Pancreas (tissue), 10 donors: ENCODE measurements around the gene GPR146. TPM values are rescaled to one million over a fixed set of nuclear protein-coding genes. Genes with fewer than 3 reads are reported as not detected.

Experiments
- ATAC-seq, 4 donors: fragments of 200-7000 bp; cut with Tn5 transposase; one replicate each; pipeline versions ENCODE4 v1.8.0 to v1.9.1; 2020; ENCODE audit warnings: mild to moderate bottlenecking in 4 of 4, moderate library complexity in 4 of 4
- DNase-seq, 6 donors: peaks; one replicate each; pipeline ENCODE4 v3.0.0-alpha.2; 2020
- FAIRE-seq: peaks from 2 replicates; lab custom pipeline; 2012; peaks lifted over from hg19 to GRCh38; lab: Jason Lieb, UNC
- H3K27ac ChIP-seq, 4 donors: fragments of 200-600 bp; sonication (generic); 1 replicate in 3 of 4; 2 replicates in 1 of 4; pipeline versions ENCODE4 v1.5.0 to v1.8.0; 2020
- H3K27me3 ChIP-seq, 4 donors: fragments of 200-600 bp; one replicate each; pipeline ENCODE4 v1.8.0; 2021
- H3K36me3 ChIP-seq, 3 donors: fragments of 200-600 bp; sonication (generic) in 1 of 3; one replicate each; pipeline versions ENCODE4 v1.5.0 to v1.8.0; 2020 to 2021
- H3K4me1 ChIP-seq, 3 donors: fragments of 200-600 bp; one replicate each; pipeline ENCODE4 v1.8.0; 2021
- H3K4me3 ChIP-seq, 4 donors: fragments of 200-600 bp; sonication (generic) in 2 of 4; one replicate each; pipeline versions ENCODE4 v1.5.0 to v1.8.0; 2020 to 2021
- H3K9me3 ChIP-seq, 4 donors: fragments of 200-600 bp; one replicate each; pipeline ENCODE4 v1.8.0; 2021
- CTCF ChIP-seq, 4 donors: fragments of 200-600 bp; sonication (generic) in 3 of 4; IDR thresholded peaks; one replicate each; pipeline versions ENCODE4 v1.5.0 to v1.8.0; 2021; ENCODE audit warnings: antibody characterized with exemption in 4 of 4
- WGBS, 2 donors: extraction: QIAGEN DNeasy Blood & Tissue Kit; methylation state at CpG; one replicate each; pipeline ENCODE4 v1.1.7; 2013; 5-methylcytosine and 5-hydroxymethylcytosine counted together
- intact Hi-C, 3 donors: fragments of 100-400 bp; cut with DNase I; formaldehyde crosslinking; loops; one replicate each; pipeline versions ENCODE4 v1.11.1 to v1.14.2; 2022
- microRNA-seq, 2 donors: library from miRNA; unstranded; fragments of <30 nt; microRNA quantifications; one replicate each; pipeline versions ENCODE4 to v1.1.0, GENCODE V29; 2019 to 2020
- polyA plus RNA-seq, 2 donors: library from polyadenylated mRNA; stranded (reverse); fragments of 200-250 nt; gene quantifications; one replicate each; pipeline ENCODE4 v1.2.3, GENCODE V29; 2013
- total RNA-seq, 6 donors: library from RNA; stranded (reverse); fragmentation: NEBNext Ultra II Directional in 4 of 6; extraction: Animal tissue kit (Norgen Biotek cat#: 25700) in 4 of 6; gene quantifications; one replicate each; pipeline versions ENCODE4 v1.2.1 to v1.2.4, GENCODE V29; 2021 to 2023
- donor health status: healthy with polysubstance abuse.
- donor health status: DM: no; HTN: no; CAD: no; lungs with moderate emphysema.
- donor health status: DM: no; HTN: no; CAD: no.
- donor health status: control.
- donor health status: control.
- donor health status: Bipolar disorder and iron deficiency.
- donor health status: DM: yes; HTN: yes; CAD: no.
- donor health status: DM: no; HTN: no; CAD: no.
- donor health status: DM: no; HTN: no; CAD: no.
- donor health status: DM: yes; HTN: yes; CAD: no.

Gene GPR146
- total and polyA plus RNA-seq, 8 donors: 3.4 to 6.5 (median 4.1) TPM

GRCh38 chr7:1108264-1108920, 64.0 kb downstream of the GPR146 start:
- TF ChIP-seq CTCF (IDR thresholded peaks at IDR 0.05): no peak
- H3K36me3 ChIP-seq: no peaks in the 10 kb centered on the region
- no peaks in the 10 kb centered on the region for H3K9me3 ChIP-seq
- no peaks in the 10 kb centered on the region for H3K27me3 ChIP-seq
- 91 to 96% methylated on average over 29 to 30 of the region's 30 CpGs for WGBS, 2 donors
- H3K27ac ChIP-seq: no peak overlapping the region
- peaks cover 0 to 2% (median 0%) of the 10 kb centered on the region in 3 donors for H3K4me1 ChIP-seq
- FAIRE-seq (no peak), ATAC-seq (no peak), DNase-seq (peak in 2 of 6 donors; percentile 48)
- intact Hi-C loops: no loop called here
- no peak overlapping the region for H3K4me3 ChIP-seq

Small RNA genes within 50 kb of the gene (microRNA-seq; reads per million reads assigned to microRNA genes)
- 1,032 to 1,144 reads per million in 2 donors for gene MIR339

Other genes starting within 250 kb of the GPR146 start
- gene SUN1, start 212.1 kb upstream of the GPR146 start, total RNA-seq: 10 to 100 TPM; 42.6 to 68.3 (median 52.5) TPM
- gene SUN1, start 212.1 kb upstream of the GPR146 start, polyA plus RNA-seq: 10 to 100 TPM; 67.7 to 93.2 TPM
- 10 to 100 TPM; 13.1 to 23.8 (median 19.9) TPM for gene GET4, start 168.0 kb upstream of the GPR146 start, total RNA-seq
- gene GET4, start 168.0 kb upstream of the GPR146 start, polyA plus RNA-seq: 10 to 100 TPM; 52.6 to 94.5 TPM
- gene ADAP1, start 89.9 kb upstream of the GPR146 start, total RNA-seq: 10 to 100 TPM; 10.9 to 15.0 (median 13.7) TPM
- 10 to 100 TPM; 15.5 to 41.2 TPM for gene ADAP1, start 89.9 kb upstream of the GPR146 start, polyA plus RNA-seq
- 1 to 10 TPM; 4.2 to 8.6 (median 6.0) TPM for gene COX19, start 69.0 kb upstream of the GPR146 start, total RNA-seq
- 1 to 10 TPM; 7.5 to 9.1 TPM for gene COX19, start 69.0 kb upstream of the GPR146 start, polyA plus RNA-seq
- under 1 TPM in 5 of 6 donors, not detected in 1; 0.12 to 0.59 (median 0.32) TPM for gene CYP2W1, start 61.4 kb upstream of the GPR146 start, total RNA-seq
- under 1 TPM; 0.54 to 0.76 TPM for gene CYP2W1, start 61.4 kb upstream of the GPR146 start, polyA plus RNA-seq
- gene GPER1, start 43.6 kb downstream of the GPR146 start, total RNA-seq: 1 to 10 TPM in 2 of 6 donors, under 1 TPM in 4; 0.20 to 1.6 (median 0.65) TPM
- 1 to 10 TPM; 1.7 to 3.5 TPM for gene GPER1, start 43.6 kb downstream of the GPR146 start, polyA plus RNA-seq
- 10 to 100 TPM in 3 of 6 donors, 1 to 10 TPM in 3; 6.1 to 21.7 (median 10.3) TPM for gene ZFAND2A, start 115.7 kb downstream of the GPR146 start, total RNA-seq
- 10 to 100 TPM; 31.9 to 35.0 TPM for gene ZFAND2A, start 115.7 kb downstream of the GPR146 start, polyA plus RNA-seq
- not detected for gene UNCX, start 188.3 kb downstream of the GPR146 start, total RNA-seq
- gene UNCX, start 188.3 kb downstream of the GPR146 start, polyA plus RNA-seq: not detected